ENCODE data around the gene SYT5.
A peak's percentile ranks its signal among the peaks of the same experiment; 100 is the strongest.
"Not testable (repeated sequence)": the region's sequence is repeated elsewhere in the genome, so short reads cannot be mapped to it uniquely, and the experiment has no call there.

SYT5 gene

DNA sequence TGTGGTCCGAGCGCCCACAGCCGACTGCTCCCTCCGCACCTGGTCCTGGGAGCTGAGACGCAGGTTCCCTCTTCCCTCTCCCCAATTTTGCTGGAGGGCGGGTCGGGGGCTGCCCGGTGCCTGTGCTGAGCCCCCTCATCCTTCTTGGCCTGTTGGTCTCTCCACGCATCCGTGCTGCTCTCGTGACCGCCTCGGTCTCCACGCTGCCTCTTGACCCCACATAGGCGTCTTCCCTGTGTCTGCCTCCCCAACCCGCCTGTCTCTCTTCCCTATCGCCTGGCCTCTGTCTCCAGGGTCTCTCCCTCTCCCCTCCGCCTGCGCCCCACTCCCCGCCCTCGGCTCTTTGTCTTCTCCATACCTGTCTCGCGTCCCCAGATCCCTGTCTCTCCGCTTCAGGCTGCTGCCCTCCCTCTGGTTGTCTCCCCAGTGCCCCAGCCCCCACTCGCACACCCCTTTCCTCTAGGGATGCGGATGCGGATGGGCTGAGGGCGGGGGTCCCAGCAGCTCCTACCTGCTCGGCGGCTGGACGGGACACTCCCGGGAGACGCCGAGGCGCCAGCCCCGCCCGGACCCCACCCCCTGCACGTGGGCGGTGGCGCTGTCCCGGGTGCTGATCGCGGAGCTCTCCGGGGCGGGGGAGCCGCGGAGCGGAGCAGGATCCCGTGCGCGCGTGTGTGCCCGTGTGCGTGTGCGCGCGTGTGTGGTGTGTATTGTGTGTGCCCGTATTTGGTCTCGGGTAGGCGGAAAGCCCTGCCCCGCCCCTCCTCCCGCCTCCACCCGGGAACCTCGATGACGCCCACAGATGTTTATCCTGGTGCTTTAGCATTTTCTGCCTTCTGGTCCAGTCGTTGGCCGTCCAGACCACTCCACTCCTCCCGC, at the start of gene SYT5:
Gene SYT5, minus strand, starts transcription at position 684 of the 879 bp plus-strand sequence. CDS start 1,248 bp downstream, outside the sequence.
- peak; percentile 75 for DNase-seq

DNA sequence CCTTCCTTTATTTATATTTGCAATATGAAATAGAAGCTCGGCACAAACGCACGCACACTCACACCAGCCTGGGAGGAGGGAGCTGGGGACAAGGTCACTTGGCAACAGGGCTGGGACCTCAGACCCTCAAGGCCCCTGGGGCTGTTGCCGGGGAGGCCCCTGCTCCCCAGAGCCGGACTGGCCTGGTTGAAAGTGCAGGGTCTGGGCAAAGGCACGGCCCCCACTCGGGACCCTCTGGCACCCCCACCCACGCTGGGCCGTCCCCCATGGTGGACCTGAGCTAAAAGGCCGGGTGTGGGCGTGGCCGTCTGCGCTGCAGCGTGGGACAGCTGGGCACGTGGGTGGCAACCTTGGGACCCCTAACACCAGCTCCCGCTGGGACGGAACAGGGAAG, 49.7 kb upstream of the SYT5 start:
- DNase-seq = no peak

DNA sequence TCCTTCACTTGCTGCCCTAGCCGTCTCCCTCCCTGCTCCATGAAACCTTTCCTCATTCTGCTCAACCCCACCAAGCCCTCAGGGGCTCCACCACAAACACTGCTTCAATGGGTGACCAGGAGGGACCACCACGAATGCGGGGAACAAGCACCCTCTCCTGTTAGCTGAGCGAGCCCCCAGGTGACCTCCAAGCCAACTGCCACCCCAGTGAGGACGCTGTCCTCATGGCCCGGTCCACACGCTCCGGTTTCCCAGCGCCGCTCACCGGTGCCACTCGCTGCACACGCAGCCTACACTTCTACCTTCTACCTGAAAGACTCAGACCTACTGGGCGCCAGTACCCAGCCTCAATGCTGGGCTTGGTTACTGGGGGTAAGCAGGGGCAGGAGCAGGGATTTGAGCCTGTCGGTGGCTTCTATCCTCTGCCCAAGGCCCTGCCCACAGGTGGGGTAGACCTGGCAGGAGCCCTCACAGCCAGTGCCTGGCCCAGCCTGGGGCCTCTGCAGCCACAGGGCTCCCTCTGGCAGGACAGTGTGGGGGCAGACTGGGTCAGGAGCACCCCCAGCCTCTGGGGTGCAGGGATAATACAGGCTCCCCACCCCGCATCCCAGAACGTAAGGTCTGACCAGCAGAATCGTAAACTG, 49.2 kb upstream of the SYT5 start:
- DNase-seq = no peak

DNA sequence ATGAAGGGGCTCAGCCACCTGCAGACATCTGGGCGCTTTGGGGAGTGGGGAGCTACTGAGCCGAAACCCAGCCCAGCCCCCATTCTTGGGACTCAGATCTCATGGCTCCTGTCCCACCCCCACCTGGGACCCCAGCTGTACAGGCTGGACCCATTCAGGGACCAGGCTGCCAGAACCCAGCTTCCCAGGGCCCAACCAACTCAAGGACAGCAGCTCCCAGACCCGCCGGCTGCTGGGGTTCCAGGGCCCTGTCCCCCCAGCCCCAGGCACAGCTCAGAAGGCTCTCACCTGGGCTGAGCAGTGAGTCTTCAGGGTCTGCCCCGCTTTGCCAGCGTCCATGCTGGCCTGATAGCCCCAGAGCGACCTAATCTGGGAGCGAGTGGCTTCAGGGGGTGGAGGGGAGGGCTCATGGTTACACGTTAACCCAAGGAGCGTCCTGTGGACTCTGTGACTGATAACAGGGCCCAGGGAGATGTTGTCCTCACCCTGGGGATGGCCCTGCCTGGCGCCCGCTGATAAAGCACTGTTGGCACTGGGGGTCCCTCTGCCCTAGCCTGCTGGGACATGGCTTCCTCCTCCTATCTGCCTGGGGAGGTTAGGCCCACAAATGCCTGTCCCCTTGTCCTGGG, 48.4 kb upstream of the SYT5 start, which contains the start of gene TMEM86B:
Gene TMEM86B, minus strand, starts transcription at position 361 of the 629 bp plus-strand sequence. Its CDS starts 22 bp downstream, at position 339.
- DNase-seq = no peak

DNA sequence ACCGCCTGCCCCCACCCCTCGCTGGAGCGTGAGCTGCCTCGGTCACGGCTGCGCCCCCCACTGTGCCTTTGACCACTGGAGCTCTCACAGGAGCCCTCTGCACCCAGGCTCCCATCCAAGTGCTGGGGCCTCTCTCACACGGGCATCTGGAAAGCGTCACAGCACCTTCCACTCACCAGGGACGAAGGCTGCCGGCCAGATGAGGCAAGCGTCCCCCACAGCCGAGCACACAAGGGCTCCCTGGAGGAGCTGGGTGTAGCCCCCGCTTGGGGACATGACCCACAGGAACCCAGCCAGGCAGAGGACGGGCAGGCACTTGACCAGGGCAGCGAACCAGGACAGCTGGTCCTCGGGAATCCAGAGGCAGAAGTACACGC, 47.9 kb upstream of the SYT5 start:
- no peak for DNase-seq

DNA sequence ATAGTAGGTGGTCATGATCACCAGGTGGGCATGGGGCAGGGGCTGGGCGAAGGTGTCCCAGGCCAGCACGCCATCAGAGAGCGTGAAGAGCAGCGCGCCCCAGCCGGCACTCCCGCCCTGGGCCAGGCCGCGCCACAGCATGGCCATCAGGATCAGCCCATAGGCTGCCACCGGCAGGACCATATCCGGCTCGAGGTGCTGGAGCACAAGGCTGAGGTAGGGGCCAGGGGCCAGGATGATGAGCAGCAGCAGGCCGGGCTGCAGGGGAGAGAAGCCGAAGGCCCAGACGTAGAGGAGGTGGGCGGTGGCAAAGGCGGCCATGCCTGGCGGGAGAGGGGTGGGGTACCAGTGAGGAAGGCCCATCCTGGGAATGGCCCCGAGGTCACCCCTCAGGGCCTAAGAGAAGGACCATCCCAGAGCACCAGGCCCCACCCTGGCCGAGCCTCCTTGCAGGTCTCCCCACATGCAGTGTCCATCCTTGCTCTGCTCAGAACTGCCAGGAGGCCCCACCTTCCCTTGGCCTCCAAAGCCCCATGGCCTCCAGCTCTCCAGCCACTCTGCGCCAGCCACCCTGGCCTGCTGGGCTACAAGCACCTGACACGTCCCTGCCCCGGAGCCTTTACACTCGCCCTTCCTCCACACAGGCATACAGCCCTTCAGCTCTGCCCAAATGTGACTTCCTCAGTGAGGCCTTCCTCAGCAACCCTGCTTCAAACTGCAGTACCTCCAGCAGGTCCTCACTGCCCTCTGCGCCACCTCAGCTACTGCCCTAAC, 47.3 kb upstream of the SYT5 start:
- DNase-seq = no peak

DNA sequence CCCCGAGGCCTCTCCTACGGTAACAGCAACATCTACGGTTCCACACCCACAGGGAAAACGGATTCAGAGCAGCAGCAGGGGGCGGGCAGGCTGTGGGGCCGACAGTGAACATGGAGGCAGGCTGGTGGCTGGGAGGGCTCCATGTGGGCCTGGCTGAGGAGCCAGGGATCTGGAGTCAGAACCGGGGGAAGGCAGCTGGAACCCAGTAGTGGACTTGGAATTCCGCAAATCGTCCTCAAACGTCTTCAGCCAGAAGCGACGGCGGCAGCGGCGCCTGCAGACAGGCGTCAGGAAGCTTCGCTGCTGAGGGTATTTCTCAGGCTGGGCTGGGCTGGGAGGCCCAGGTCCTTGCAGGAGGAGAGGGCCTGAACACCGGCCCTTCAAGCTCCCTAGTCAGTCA, 46.7 kb upstream of the SYT5 start:
- DNase-seq = no peak

DNA sequence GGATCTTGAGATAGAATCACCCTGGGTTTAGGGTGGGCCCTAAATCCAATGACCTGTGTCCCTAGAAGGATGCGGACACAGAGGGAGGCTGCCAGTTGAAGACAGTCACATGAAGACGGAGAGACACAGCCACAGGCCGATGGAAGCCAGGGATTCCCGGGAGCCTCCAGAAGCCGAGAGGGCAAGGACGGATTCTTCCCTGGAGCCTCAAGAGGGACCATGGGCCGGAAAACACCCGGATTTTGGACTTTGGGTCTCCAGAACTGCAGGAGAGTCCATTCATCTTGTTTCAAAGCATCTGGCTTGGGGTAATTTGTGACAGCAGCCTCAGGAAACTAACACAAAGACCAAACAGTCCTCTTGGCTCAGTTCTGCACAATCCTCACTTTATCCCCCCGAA, 46.2 kb upstream of the SYT5 start:
- DNase-seq = no peak

DNA sequence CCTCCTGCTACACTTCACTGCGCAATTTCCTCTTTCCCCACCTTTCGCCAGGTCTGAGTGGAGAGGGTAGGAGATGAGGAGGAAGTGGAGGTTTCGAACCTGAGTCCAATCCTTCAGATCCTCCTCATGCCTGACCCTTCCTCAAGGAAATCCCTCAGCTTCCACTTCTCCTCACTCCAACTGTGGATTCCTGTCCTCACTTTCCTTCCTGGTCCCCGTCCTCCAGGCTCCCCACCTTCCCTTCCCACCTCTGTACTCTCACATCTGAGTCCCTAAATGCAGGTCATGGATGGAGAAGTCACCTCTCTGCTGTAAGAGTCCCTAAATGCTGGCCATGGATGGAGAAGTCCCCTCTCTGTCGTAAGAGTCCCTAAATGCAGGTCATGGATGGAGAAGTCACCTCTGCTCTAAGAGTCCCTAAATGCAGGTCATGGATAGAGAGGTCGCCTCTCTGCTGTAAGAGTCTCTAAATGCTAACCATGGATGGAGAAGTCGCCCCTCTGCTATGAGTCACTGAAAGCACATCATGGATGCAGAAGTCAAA, 45.4 kb upstream of the SYT5 start:
- DNase-seq = no peak

DNA sequence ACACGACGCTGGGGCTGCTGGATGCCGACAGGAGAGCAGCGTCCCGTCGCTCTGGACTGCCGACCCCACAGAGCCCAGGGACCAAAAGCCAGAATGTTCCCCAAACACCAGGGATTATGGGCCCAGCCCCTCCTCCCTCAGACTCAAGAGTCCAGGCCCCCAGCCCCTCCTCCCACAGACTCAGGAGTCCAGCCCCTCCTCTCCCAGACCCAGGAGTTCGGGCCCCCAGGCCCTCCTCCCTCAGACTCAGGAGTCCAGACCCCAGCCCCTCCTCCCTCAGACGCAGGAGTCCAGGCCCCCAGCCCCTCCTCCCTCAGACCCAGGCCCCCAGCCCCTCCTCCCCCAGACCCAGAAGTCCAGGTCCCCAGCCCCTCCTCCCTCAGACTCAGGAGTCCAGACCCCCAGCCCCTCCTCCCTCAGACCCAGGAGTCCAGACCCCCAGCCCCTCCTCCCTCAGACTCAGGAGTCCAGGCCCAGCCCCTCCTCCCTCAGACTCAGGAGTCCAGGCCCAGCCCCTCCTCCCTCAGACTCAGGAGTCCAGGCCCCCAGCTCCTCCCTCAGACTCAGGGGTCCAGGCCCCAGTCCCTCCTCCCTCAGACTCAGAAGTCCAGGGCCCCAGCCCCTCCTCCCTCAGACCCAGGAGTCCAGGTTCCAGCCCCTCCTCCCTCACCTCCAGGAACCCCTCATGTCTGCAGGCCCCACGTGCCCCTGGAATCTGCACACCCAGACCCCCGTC, 44.8 kb upstream of the SYT5 start:
- DNase-seq = not testable (repeated sequence)

DNA sequence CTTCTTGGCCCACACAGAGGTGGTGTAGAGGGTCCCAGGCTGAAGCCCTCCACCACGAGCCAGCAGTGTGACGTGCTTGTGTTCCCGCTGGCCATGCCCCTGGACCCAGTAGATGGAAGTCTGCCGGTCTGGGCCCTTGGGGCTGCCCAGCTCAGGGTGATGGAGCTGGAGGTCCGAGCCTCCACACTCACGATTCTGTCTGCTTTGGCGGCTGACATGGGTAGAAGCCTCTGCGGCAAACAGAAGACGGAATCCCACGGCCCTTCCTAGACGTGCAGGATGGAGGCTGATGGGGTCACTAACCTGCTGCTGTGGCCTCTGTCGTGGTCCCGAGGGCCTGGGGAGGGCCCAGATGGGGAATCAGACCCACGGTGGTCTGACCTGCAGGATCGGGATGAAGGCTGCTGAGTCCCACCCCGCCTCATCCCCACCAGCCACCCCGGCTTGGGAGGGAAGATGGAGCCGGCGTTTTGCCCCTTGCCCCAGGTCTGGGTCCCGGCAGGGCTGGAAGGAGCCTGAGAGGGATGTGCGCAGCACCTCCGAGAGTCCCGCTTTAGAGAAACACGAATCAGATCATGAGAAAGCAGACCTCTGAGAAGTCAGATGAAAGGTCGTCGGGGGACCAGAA, 44.1 kb upstream of the SYT5 start:
- no peak for DNase-seq

DNA sequence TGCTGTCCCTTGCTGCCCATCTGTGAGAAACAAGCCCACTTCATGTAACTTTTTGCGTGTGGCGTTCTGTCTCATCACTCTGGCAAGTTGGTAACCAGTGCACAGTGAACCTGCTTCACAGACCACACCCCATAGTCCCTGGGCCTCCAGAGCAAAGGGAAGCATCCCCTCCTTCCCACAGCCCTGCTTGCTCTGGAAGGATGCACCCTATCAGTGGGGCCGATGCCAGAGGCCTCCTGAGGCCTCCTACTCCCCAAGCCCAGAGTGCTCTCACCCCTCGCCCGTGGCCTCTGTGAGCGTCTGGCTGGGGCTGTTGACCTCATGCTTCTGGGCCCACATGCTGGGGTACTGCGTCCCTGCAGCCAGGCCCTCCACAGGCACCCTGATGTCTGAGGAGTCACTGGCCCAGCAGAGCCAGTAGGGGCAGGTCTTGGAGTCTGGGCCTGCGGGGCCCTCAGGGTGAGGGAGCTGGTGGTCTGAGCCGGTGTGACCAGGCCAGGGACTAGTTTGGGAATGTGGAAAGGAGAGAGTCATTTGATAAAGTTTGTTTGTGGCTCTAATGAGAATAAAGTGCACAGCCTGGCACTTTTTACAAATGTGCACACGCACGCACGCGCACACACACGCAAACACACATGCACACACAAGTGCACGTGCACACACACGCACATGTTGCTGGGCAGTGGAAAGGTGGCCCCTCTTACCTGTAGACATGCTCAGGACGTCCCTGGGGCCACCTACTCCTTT, 43.4 kb upstream of the SYT5 start:
- DNase-seq = no peak

DNA sequence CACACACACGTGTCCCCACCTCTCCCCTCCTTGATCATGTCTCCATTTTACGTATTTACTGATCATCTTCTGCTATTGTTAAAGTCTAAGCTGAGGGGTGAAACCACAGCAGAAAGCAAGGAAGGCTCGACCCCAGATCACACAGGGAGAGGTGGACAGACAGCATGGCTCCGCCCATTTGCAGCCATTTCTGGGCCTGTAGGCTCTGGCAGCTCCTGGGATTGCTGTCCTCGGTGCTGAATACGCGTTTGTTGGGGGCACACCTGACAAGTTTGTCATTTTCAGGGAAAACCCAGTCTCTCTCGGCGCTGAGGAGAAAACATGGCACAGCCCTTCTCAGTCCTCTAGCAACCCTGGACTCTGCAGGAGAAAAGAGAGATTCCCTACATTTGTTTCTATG, 40.4 kb upstream of the SYT5 start:
- DNase-seq = no peak

DNA sequence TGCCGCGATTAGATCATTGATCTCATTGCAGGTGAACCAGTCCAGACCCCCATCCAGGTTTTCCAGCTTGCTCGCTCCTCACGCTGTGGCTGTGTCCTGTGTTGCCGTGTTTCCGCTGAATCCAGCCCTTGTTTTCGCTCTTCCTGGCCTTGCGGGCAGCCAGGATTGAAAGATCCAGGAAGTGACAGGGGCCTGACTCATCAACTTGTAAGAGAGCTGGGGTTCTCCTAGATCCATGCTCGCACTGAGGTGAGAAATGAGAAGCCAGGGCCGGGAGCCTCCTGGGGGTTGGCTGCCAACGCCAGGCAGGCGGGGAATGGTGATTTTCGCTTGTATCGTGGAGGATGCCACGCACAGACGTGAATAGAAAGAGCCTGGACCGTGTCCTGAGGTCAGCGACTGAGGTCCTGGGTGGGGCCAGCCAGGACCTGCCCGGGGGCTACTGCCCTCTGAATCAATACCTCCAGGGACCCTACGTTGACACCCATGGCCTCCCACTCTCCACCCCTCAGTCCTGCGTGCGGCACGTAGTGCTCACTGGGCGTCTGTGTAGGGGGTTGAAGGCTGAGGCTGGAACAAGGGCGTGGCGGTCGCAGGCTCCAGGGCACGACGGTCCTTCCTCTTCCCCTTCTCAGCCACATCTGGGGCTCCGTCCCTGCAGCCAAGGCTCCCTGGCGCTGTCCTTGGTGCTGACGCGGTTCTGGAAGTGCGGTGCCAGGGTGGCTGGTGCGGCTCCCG, 36.5 kb upstream of the SYT5 start:
- peak; percentile 93 for DNase-seq

DNA sequence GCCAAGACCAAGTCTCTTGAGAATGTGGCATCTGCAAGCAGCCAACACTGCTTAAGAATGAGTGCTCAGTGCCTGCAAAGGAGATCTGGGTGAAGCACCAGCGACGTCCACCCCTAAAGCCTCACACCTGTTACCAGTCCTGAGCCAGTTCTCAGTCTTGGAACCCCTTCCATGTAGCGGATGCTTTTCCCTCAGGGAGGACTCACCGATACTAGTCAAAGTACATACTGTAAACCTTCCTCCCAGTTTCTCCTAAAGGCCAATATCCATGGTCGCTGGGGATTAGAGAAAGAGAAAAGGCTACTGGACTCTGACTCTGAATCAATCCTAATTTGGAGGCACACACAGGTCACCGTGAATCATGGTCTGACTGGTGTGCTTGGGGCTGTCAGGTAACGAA, 33.5 kb upstream of the SYT5 start:
- no peak for DNase-seq

DNA sequence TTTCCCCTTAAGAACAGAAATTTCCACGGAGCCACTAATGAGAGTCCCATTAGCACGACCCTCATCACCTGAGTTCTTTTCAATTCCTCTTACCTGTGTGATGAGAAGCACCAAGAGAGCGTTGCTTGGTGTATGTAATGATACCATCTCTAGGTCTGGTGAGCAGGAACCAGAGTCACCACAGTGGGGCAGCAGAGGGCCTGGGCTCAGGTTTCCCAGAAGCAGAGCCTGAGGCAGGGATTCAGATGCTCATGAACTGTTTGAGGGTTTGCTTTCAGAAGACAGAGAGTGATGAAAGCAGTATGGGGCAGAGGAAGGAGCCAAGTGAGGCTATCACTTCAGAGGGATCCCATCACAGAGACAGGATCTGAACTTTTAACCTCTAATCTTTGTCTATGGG, 32.4 kb upstream of the SYT5 start:
- DNase-seq = no peak

DNA sequence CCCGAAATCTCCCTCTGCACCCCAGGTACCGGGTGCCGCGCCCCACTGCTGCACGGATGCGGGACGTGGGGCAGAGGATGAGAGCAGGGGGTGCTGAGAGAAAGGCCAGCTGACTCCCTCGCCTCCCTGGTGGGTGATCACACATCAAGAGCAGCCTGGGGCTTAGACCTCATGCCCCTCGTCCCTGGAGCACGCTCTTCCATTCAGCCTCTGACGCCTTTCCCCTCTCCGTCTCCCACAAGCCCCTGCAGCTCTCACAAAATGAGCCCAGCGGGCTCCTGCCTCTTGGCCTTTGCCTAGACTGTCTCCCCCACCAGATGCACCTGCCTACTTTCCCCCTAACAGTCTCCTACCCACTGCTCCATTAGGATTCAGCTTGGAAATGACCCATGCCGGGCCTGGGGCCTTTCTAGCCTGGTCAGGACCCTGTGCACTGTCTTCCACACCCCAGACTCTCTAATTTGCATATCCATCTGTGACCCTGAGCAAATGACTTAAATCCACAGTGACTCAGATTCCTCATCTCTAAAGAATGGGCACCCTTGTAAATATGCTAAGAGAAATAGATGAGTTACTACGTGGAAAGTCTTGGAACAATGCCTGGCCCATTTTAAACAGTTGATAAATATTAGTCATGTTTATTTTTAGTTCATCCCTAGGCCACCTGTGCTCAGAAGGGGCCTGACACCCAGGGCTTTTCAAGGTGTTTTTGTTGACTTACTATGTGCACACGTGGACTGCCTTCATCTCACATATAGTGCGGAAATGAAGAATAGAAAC, 29.8 kb upstream of the SYT5 start:
- peak; percentile 20 for DNase-seq

DNA sequence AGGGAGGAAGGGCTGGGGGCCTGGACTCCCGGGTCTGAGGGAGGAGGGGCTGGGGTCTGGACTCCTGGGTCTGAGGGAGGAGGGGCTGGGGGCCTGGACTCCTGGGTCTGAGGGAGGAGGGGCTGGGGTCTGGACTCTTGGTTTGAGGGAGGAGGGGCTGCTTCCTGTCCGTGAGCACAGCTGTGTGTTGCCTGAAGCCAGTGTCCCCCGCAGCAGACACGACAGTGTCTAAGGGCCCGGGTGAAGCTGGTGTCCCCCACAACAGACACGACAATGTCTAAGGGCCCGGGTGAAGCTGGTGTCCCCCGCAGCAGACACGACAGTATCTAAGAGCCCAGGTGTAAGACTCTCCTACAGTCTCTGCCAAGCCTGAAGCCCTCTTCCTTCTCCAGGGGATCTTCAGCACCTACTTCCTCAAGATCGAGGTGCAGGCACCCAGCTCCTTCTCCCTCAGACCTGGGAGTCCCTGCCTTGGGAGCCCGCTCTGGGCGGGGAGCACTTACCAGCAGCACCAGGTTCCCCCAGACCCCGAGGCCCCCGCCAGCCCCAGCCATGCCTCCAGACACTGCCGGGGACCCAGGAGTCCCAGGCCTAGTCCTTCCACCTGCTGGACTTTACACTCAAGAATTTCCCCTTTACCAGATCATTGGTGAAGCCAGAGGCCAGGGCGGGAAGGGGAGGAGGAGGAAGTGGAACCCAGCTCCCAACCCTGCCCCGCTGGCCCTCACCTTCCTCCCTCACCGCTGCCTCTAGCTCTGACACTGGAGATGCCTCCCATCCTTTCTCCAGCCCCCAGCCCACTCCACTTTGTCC, 29.0 kb upstream of the SYT5 start, which contains the start of gene PTPRH:
Gene PTPRH, minus strand, starts transcription at position 622 of the 813 bp plus-strand sequence. Its CDS starts 68 bp downstream, at position 554.
- no peak for DNase-seq

Data from eye (tissue), 1 donor.